NCI-H1436 (cell line): ENCODE results near the gene NCK2.

Experiments used
- DNase-seq: peaks from one replicate; lab custom pipeline; 2025; lab: John Stamatoyannopoulos, UW

The NCK2 gene

GRCh38 chr2:105744909-105745853 is at the start of gene NCK2:
NCK2 (plus strand) TSS chr2:105744912; CDS start chr2:105855064, 110,152 bp downstream.
- DNase-seq = no peak

GRCh38 chr2:105697781-105698449 is 46.8 kb upstream of the NCK2 start:
- no peak for DNase-seq

GRCh38 chr2:105698820-105699219 is 45.9 kb upstream of the NCK2 start:
- no peak for DNase-seq

GRCh38 chr2:105701042-105701441 is 43.7 kb upstream of the NCK2 start:
- no peak for DNase-seq

GRCh38 chr2:105708697-105709096 is 36.0 kb upstream of the NCK2 start:
- DNase-seq = no peak

GRCh38 chr2:105711394-105711793 is 33.3 kb upstream of the NCK2 start:
- no peak for DNase-seq

GRCh38 chr2:105712166-105712915 is 32.4 kb upstream of the NCK2 start:
- DNase-seq = no peak

- DNase-seq = no peak
These were observed 31.6 kb upstream of the NCK2 start for GRCh38 chr2:105712981-105713596.

- no peak for DNase-seq
These were observed 30.6 kb upstream of the NCK2 start for GRCh38 chr2:105714141-105714540.

GRCh38 chr2:105718846-105719481 is 25.7 kb upstream of the NCK2 start:
- DNase-seq = no peak

- DNase-seq = no peak
These were observed 22.7 kb upstream of the NCK2 start for GRCh38 chr2:105721991-105722511.

- no peak for DNase-seq
These were observed 21.9 kb upstream of the NCK2 start for GRCh38 chr2:105722726-105723297.

- DNase-seq = no peak
These were observed 21.3 kb upstream of the NCK2 start for GRCh38 chr2:105723431-105723830.

- no peak for DNase-seq
These were observed 19.3 kb upstream of the NCK2 start for GRCh38 chr2:105725388-105725787.

GRCh38 chr2:105730170-105730569 is 14.5 kb upstream of the NCK2 start:
- no peak for DNase-seq

- DNase-seq = no peak
These were observed 13.2 kb upstream of the NCK2 start for GRCh38 chr2:105731511-105731910.

GRCh38 chr2:105732101-105732500 is 12.6 kb upstream of the NCK2 start:
- DNase-seq = no peak

GRCh38 chr2:105732955-105733607 is 11.6 kb upstream of the NCK2 start:
- DNase-seq = no peak

GRCh38 chr2:105733875-105734274 is 10.8 kb upstream of the NCK2 start:
- DNase-seq = no peak

- no peak for DNase-seq
These were observed 9.8 kb upstream of the NCK2 start for GRCh38 chr2:105734762-105735538.
